Stimulated activated CD4-positive, alpha-beta T cell treated with anti-CD3 and anti-CD28 coated beads, Interleukin-2, amount 100 ng/mL, for 48 hours (primary cell): Measurements from ENCODE around the gene ASPSCR1.

Experiments used
- DNase-seq, 2 donors: peaks; one replicate each; pipeline ENCODE4 v3.0.0-alpha.2; 2020

The ASPSCR1 gene, protein sequence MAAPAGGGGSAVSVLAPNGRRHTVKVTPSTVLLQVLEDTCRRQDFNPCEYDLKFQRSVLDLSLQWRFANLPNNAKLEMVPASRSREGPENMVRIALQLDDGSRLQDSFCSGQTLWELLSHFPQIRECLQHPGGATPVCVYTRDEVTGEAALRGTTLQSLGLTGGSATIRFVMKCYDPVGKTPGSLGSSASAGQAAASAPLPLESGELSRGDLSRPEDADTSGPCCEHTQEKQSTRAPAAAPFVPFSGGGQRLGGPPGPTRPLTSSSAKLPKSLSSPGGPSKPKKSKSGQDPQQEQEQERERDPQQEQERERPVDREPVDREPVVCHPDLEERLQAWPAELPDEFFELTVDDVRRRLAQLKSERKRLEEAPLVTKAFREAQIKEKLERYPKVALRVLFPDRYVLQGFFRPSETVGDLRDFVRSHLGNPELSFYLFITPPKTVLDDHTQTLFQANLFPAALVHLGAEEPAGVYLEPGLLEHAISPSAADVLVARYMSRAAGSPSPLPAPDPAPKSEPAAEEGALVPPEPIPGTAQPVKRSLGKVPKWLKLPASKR

DNA sequence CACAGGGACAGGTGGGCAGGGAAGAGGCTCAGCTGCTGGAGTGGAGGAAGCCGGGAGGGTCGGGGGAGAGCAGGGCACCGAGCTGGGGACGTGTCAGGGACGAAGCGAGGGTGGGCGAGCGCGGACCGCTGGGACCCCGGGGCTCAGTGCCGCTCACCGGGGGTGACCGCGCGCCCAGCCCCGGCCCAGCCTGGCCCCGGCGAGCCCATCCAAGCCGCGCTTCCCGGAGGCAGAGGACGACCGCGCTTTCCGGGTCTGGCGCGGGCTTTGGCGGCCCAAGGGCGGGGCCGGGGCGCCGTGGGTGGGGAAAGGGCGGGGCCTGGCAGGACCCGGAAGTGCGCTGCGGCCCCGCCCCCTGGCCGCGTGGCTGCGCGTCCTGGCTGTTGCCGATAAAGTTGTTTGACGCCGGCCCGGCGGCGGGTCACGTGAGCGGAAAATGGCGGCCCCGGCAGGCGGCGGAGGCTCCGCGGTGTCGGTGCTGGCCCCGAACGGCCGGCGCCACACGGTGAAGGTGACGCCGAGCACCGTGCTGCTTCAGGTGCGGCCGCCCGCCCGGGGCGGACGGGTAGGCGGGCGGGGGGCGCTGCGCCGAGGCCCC is at the start of gene ASPSCR1:
Gene ASPSCR1 (plus strand): TSS at position 419 of the 598 bp plus-strand sequence. CDS start 18 bp downstream, at position 437.
- DNase-seq, result peak; percentile 87 to 96

DNA sequence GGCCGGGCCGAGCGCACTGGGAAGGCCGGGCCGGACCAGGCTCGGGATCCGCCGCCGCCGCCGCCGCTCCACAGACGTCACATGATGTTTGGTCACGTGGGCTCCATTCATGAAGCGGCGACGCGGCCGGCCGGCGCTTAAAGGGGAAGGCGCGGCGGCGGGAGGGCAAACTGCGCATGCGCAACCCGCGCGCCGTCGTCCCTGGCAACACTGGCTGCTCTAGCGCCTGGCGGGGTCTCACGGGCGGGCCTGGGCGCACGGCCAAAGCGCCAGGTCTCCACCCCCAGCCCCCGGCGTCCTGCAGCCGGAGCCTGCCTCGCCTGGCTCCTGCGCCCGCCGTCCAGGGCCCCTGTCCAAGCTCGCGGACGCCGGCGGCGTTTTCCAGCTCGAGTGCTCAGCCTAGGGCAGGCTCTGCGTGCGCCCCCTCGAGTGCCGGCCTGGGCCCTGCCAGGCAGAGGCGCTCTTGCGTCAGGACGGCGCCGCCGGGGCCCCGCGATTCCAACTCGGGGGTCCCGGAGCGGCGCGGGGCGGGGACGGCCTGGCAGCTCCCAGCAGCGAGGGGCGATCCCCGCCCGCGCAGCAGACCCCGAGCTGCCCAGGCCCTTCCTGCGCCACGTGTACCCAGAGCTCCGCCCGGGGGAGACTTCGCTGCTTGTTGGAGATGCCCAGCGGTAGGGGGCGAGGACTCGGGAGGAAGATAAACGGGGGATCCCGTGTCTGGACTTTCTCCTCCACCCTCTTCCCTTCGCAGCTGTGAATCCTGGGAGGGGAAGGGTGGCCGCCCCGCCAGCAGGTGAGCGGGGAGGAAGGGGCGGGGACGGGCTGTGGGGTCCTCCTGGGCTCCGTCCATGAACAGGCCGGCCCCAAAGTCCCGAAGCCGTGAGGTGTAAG is 49.5 kb upstream of the ASPSCR1 start, which contains the start of gene MAFG:
Gene MAFG (minus strand): TSS at position 83 of the 891 bp plus-strand sequence. CDS start 4,550 bp downstream, outside the sequence.
- peak; percentile 86 to 89 for DNase-seq

DNA sequence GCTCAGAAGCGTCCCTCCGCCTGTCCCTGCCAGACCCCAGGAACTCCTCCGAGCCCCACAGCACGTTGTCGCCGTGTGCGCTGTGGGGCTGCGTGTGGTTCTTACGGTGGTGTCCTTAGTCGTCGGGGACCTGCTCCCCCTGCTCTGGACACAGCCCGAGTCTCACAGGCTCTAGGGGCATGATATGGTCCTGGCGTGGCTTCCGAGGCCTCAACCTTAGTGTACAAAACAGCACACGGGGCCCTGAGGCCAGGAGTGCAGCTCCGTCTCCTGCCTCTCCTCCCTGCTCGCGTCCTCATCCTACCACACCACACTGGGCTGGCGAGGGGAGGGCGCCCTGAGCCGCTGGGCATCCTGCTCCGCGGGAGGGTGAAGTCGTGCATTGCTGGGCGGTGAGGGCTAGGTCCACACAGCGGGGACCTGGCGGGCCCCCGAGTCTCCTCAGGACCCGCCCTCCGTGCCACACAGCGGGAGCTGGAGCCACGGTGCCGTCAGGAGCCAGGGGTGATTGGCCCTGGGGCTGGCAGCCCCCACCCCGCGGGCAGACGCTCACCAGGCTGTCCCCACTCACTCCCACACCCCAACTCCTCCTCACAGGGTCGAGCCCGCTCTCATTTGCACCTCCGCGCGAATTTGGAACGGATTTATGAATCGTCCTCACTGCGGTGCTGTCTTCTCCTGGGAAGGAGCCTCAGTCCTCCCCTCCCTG is 48.7 kb upstream of the ASPSCR1 start:
- DNase-seq, result no peak

DNA sequence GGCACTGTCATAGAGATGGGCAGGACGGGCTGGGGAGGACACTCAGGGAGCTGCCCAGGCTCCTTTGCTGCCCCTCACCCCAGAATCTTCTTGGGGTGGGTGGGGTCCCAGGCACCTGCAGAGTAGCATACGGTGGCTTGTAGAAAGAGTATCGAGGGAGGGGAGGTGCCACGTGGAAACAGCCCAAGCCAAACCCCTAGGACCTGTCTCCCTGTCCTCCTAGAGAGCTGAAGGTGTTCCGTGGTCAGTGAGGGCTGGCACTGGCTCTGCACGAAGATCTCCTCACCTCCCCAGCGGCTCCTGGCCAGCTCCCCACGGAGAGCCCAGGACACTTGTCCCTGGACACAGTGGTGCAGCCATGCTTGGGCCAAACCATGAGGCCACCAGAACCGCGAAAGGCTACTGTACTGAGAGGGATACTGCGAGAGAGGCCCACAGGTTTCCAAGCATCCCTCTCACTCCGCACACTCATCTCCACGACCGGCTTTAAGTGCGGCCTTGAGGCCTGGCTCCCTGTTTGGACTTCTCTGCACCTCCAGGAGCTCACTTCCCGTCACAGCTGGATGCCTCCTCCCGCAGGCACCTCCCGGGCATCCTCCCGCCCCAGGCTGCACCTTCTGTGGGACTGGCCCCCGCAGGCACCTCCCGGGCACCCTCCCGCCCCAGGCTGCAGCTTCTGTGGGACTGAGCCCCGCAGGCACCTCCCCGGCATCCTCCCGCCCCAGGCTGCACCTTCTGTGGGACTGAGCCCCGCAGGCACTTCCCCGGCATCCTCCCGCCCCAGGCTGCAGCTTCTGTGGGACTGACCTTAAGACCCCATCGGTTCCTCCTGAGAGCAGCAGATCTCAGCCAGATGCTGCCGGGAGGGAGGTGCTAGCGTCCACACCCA is 47.9 kb upstream of the ASPSCR1 start:
- DNase-seq, result no peak

DNA sequence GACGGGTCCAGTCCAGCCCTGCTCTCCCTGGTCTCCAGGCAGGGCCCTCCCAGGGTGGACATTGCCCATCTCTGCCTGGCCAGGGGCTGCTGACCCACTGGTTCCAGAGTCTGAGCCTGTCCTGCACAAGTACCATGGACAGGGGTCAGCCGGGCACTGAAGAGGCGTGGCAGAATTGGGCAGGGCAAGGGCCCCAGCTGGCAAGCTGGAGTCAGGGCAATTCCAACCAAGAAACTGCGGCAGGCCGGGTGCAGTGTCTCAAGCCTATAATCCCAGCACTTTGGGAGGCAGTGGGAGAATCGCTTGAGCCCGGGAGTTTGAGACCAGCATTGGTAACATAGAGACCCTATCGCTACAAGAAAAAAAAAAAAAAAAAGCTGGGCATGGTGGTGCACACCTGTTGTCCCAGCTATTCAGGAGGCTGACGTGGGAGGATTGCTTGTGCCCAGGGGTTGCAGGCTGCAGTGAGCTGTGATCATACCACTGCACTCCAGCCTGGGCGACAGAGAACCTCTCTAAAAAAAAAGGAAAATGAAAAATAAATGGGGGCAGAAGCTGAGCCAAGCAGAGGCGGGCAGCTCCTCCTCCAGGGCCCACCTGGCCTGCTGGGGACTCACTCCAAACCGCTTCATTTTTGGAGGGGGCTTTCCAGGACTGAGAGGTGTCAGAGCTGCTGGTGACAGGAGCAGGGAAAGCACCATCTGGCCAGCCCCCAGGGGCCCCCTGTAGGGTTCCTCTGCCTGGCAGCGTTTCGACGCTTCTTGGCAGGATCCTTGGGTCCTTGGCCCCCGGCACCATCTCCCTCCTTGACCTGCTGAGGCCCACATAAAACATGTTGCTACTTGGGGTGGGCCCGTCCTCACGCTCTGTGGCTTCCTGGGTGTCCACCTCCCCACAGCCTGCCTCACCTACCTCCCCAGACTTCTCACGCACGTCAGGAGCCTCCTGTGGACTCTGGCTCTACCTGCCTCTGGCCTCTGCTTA is 47.0 kb upstream of the ASPSCR1 start:
- no peak for DNase-seq

DNA sequence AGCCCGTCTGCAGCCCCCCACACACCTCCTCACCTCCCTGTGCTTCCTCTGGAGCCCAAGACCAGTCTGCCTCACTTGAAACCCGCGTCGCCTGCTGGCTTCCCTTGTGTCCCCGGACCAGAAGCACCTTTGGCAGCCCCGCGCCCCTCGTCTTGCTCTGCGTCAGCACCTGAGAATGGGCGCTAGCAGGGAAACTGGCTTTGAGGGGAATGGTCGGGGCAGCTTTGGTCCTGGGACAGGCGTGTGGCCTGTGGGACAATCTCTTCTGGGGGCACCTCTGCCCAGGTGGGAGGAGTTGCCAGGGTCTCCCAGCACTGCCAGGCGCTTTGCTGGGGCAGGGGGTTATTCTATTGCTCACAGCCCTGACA is 46.3 kb upstream of the ASPSCR1 start:
- no peak for DNase-seq

DNA sequence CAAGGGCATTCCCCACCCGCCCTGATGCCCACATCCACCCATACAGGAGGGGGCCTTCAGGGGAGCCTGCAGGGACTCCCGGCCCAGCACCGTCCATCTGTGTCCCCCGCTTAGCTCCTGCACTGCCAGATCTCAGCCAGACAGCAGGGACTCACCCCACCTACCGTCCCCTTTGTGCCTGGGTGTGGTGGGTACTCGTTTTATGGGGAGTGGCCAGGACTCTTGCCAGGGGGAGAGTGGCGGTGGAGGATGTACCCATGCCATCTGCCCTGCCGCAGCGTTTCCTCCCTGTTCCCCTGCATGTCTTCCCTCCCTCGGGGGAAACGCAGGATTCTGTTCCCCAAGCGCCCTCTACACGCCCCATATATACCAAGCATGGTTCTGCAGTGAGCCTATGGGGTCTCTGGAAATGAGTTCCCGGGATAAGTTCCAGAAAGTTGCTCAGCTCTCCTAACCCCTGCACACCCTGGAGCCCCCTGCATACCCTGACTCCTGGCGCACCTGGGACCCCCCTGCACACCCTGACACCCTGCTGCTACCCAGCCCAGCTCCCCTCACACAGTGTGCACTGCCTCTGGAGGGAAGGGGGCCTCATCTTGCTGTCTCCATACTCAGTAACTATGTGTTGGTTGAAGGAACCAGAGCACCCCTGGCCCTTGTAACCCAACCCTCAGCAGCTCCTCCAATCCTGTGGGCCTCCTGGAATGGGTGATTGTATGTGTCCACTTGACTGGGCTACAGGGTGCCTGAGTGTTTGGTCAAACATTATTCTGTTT is 45.7 kb upstream of the ASPSCR1 start:
- DNase-seq, result no peak

DNA sequence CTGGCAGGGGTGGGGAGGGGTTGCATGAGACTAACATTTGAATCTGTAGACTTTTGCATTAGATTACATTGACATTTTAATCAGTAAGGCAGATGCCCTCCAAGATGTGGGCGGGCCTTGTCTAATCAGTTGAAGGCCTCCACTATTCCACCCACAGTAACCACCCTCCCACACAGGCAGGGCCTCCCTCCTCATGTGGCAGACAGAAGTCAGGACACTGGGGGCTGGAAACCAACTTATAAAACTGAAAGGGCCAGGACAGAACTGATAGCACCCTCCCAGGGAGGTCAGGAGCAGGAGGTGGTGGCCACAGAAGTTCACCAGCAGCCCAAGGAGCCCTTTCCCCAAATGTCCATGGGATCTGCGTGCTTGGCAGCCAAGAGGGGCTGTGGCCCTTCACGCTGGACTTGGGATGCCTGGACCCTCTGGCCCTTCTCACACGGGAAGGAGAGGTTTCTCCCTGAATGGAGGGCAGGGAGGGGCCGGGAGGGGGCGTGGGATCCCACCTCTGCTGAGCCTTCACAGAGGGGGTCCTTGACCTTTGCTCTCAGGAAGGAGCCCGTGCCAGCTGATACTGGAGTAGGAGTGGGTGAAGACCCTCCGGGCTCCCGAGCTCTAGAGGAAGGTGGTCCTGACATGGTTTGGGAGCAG is 45.0 kb upstream of the ASPSCR1 start:
- no peak for DNase-seq

DNA sequence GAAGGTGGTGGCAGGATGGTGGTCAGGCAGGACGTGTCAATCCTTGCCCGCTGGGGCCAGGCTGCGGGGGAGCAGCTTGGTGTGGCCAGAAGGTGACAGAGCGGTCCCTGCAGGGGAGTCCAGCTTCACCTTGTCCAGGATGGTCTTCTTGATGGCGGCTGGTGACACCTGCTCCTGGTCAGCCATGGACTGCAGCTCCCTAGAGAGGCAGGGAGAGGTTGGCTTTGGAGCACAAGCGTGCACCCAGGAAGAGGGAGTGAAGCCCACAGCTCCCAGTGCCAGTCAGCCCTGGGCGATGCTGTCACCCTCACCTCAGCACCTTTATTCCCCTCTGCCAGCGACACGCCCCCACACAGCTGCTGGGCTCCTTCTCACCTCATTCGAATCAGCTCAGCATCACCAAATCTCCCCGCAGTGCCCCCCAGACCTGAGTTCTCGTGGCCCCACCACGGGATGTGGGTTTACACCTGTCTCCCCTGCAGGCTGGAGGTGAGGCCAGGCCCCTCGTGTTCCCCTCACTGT is 44.2 kb upstream of the ASPSCR1 start:
- DNase-seq, result no peak

DNA sequence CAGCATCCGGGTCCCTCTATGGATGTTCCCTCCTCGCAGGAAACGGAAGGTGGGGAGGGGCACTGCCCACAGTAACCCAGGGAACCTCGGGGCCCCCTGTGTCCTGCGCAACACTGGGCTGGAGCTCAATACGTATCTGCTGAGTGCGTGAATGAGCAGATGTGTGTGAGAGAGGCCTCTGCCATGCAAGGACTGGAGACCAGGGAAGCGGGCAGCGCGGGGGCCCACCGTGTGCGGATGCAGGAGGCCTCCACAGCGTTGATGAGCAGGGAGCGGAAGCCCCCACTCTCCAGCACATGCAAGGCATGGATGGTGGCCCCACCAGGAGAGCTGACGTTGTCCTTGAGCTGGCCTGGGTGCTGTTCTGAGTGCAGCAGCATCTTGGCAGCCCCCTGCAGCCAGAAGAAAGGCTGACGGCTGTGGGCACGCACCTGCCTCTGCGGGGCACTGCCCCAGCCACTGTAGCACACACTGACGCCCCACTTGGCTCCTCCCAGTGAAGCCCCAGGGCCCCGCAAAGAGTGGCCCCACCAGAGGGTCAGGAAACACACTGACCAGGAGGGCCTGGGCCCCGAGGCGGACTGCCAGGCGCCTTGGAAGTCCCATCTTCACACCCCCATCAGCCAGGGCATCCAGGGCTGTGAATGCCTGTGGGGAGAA is 43.2 kb upstream of the ASPSCR1 start:
- DNase-seq, result no peak

DNA sequence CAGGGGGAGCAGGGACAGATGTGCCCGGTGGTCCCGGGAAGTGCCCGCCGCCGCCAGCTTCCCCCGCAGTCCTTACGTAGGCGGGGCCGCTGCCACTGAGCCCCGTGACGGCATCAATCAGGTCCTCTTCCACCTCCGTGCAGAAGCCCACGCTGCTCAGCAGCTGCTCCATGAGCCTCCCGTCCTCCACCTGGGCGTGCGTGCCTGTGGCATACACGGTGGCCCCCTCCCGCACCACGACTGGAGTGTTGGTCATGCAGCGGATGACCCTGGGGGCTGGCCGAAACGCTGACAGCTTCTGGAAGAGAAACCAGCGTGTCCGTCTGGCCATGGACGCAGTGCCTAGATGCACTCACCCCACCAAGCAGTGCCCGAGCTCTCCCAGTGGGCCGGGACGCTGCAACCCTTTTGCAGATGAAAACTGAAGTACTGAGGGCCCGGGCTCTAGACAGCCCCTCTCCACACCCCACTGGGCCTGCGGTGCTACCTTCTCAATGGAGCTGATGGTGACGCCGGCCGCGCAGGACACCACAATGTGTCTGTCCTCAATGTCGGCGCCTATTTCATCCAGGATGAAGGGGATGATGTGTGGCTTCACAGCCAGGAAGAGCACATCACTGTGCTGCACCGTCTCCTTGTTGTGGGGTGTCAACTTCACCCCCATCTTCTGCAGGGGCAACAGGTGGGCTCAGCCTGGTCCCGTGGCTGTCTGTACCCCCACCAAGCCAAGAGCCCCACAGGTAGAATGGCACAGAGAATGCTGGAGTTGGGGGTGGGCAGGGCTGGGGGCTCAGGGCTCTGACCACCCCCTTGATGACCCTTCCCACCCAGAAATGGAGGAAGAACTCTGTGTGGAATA is 42.4 kb upstream of the ASPSCR1 start:
- DNase-seq, result no peak

DNA sequence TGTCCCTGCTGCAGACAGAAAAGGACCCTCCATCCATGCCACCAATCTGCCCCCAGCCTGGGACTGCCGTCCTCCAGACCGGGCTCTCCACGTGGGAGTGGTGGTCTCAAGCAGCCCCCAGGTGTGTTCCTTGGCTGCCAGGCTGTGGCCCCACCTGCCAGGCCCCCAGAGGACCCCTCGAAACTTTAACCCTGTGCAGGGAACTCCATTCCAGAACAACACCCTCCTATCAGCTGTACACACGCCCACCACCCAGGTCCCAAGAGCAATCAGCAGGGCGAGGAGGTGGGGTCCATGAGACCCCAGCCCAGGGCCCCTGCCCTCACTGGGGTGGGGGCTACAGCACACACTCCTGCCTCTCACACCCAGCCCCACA is 41.7 kb upstream of the ASPSCR1 start:
- no peak for DNase-seq

DNA sequence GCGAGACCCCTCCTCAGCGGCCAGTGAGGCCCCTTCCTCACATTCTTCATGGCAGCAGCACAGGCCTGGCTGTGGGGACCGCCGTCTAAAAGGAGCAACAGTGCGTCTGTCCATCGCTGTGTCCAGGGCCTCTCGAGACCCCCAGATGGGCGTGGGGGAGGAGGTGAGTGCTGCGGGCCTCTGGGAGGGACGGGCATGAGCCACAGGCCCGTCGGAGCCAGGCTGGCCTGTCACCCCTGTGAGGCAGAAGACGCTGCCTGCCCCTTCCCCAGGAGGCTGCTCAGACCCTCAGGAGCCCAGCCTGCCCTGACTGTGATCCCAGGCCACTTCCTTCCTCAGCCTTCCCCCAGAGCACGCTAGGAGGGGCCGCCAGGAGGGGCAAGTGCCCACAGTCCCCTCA is 38.2 kb upstream of the ASPSCR1 start:
- no peak for DNase-seq

DNA sequence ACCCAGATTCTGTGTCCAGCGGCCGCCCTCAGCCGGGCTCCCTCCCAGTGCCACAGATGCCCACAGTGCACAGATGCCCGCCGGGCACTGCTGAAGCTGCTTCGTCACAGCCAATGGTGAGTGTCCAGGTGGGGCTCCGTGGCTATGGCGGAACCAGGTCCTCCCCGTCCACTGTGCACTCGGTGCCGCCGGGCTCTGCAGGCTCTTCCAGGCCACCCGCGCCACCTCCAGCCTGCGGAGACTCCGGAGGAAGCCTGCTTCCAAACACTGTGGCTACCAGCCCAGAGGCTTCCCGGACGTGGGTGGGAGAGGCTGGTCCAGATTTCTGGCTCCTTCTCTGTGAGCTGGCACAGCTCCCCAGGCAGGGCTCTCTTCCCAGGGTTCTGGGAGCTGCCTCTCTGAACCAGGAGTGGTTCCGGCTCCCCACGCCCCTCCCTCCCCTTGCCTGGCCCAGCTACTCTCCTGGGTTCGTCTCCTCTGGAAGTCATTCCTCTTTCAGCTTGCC is 37.5 kb upstream of the ASPSCR1 start:
- DNase-seq, result no peak

DNA sequence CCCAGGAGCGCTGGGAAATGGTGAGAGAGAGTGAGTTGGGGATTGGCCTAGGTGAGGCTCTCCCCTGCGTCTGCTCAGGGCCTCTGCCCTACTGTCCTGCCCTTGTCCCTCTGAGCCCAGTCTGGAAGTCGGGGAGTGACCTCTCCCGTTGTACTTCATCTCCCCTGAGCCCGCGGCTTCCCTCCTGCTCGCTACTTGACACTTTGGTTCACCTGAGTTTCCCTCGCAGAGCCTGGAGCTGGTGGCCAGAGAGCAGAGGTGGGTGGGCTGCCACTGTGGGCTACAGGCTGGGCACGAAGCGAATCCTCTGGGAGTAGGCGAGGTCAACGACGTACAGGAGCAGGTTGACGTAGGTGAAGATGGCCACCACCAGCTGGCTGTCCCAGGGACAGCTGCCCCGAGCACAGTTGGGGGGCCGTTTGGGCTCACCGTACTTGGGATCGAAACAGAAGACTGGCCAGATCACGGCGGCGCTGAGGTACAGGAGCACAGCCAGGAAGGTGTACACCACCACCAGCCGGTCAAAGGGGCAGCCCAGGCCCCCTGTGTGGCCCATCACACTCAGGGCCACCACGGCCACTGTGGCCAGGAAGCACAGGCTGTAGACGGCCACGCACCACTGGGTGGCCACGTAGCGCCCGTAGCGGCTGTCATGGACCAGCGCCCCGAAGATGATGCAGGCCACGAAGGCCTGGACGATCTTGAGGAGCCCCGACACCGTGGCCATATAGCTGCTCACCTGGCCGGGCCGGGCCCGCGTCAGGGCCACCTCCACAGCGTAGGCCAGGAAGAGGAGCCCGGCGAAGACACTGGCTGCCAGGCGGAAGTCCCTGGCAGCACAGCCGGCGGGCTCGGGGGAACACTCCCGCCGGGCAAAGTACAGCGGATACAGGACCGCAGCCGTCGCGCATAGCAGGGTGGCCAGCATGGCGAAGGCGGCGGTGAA is 36.6 kb upstream of the ASPSCR1 start:
- no peak for DNase-seq
